GM21515 (cell line): ENCODE data around the gene KLK11.

ENCODE experiments used
- ATAC-seq: cut with Tn5 transposase; IDR thresholded peaks from one replicate; pipeline ENCODE4 v1.9.1; 2021; ENCODE audit not compliant: unreplicated experiment

Gene KLK11

DNA sequence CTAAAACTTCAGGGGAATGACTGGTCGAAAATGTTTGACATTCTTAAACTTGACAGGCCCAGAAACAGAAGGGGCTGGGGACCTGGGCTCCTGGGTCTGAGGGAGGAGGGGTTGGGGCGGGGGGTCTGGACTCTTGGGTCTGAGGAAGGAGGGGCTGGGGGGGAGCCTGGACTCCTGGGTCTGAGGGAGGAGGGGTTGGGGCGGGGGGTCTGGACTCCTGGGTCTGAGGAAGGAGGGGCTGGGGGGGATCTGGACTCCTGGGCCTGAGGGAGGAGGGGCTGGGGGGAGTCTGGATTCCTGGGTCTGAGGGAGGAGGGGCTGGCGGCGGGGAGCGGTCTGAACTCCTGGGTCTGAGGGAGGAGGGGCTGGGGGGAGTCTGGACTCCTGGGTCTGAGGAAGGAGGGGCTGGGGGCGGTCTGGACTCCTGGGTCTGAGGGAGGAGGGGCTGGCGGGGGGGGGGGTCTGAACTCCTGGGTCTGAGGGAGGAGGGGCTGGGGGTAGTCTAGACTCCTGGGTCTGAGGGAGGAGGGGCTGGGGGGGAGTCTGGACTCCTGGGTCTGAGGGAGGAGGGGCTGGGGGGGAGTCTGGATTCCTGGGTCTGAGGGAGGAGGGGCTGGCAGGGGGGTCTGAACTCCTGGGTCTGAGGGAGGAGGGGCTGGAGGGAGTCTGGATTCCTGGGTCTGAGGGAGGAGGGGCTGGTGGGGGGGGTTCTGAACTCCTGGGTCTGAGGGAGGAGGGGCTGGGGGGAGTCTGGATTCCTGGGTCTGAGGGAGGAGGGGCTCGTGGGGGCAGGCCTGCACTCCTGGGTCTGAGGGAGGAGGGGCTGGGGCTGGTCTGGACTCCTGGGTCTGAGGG lies 51.5 kb downstream of the KLK11 start:
- no peak for ATAC-seq

- ATAC-seq, result no peak
These were observed 53.5 kb downstream of the KLK11 start for GRCh38 chr19:50972795-50973376.
